Epithelial cell of proximal tubule (primary cell): ENCODE data around the gene GRWD1. TPM values are rescaled to one million over a fixed set of nuclear protein-coding genes. Genes with fewer than 3 reads are reported as not detected.

Source experiments
- DNase-seq: peaks from one replicate; pipeline ENCODE4 v3.0.0-alpha.2; 2011; ENCODE audit warnings: low read depth
- H3K4me3 ChIP-seq: 2 replicates; pipeline ENCODE4 v1.5.1; 2011; ENCODE audit warnings: low read depth, mild to moderate bottlenecking, low read length
- total RNA-seq: library from RNA; depleted of rRNA; stranded (reverse); fragments of >200 nt; gene quantifications from 2 replicates; pipeline ENCODE4 v1.2.3, GENCODE V29; 2015
- TF ChIP-seq, protein P1 (sequence below): conservative IDR thresholded peaks from 2 replicates; pipeline ENCODE4 v1.5.1; 2012; ENCODE audit warnings: low read depth, mild to moderate bottlenecking, low read length

Gene GRWD1
- total RNA-seq, 1 donor from 2014 or later: 51.2 TPM

DNA sequence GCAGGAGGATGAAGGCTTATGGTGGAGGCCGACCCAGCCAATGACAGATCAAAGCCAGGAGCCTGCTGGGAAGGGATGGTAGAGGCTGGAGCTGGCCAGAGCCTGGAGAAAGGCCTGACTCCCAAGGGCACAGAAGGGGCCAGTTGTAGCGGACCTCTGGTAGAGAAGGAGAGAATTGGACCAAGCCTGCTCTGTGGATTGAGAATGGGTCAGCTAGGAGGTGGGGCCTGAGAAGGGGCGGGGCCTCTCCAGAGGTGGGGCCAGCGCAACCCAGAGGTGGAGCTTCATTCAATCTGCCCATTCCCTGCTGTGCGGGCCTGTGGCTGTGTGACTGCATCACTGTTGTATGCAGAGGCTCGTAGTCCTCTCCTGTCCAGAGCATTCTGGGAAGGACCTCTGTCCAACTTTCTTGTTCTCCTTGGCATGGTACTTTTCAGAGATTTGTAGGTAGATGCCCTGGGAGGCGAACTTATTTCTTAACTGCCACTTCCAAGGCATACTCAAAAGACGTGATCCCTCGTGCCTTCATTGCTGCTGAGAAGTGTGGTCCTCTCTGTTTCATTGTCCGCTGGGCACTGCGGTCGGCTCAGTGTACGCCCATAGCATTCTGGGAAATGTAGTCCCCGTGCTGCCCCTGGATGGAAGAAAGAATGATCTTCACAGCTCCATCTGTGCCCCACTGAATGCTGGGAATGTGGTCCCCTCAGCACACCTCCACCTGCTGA, 45.6 kb upstream of the GRWD1 start:
- H3K4me3 ChIP-seq: no peak overlapping the region
- TF ChIP-seq, protein P1, sequence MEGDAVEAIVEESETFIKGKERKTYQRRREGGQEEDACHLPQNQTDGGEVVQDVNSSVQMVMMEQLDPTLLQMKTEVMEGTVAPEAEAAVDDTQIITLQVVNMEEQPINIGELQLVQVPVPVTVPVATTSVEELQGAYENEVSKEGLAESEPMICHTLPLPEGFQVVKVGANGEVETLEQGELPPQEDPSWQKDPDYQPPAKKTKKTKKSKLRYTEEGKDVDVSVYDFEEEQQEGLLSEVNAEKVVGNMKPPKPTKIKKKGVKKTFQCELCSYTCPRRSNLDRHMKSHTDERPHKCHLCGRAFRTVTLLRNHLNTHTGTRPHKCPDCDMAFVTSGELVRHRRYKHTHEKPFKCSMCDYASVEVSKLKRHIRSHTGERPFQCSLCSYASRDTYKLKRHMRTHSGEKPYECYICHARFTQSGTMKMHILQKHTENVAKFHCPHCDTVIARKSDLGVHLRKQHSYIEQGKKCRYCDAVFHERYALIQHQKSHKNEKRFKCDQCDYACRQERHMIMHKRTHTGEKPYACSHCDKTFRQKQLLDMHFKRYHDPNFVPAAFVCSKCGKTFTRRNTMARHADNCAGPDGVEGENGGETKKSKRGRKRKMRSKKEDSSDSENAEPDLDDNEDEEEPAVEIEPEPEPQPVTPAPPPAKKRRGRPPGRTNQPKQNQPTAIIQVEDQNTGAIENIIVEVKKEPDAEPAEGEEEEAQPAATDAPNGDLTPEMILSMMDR: no peak
- DNase-seq: no peak

DNA sequence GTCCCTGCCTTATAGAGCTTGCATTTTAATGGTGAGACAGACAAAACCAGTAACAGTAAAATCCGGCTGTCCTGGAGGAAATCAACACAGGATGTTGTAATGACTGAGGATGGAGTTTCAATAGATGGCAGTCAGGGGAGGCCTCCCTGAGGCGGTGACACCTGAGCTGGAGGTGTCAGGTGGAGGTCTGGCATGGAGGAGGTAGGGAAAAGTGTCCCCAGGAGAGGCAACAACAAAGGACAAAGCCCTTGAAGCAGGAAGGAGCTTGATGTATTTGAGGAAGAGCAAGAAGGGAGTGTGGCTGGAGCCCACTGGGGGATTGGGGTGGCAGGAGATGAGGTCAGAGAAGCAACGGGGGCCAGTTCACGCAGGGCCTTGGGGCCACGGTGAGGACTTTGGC, 44.5 kb upstream of the GRWD1 start:
- TF ChIP-seq, protein P1: no peak
- DNase-seq: no peak
- no peak overlapping the region for H3K4me3 ChIP-seq

DNA sequence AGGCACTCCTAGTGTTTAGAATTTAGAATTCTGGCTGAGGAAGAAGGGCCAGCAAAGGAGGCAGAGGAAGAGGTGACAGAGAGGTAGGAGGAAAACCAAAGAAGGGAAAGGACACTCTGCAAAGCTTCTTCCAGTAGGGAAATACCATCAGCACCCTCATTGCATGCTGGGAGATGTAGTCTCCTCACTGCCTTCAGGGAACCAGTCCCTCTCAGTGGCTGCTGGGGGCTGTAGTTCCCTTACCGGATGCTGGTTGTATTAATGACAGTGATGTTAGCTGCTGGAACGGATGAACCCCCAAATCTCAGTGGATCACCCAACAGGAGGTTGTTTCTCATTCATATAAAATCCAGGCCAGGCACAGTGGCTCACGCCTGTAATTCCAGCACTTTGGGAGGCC, 42.2 kb upstream of the GRWD1 start:
- H3K4me3 ChIP-seq: no peak overlapping the region

DNA sequence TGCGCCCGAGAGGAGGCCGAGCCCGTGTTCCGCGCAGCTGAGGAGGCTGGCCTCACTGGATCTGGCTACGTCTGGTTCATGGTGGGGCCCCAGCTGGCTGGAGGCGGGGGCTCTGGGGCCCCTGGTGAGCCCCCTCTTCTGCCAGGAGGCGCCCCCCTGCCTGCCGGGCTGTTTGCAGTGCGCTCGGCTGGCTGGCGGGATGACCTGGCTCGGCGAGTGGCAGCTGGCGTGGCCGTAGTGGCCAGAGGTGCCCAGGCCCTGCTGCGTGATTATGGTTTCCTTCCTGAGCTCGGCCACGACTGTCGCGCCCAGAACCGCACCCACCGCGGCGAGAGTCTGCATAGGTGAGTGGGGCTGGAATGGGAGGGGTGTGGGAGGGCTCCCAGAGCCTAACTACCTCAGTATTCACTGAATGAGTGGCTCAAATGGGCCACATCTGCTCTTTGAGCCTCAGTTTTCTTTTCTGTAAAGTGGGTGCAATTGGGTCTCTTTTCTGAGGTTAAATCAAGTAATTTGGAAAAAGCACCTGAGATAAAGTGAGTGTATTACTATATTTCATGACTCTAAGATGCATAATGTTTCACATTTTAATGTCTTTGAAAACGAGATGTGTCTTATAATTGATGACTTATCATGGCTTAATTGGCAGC, 40.6 kb upstream of the GRWD1 start:
- TF ChIP-seq, protein P1: no peak
- no peak for DNase-seq
- H3K4me3 ChIP-seq: no peak overlapping the region

More for the DNA sequence above, 42.2 kb upstream of the GRWD1 start:
- no peak for DNase-seq
- TF ChIP-seq, protein P1: no peak

- H3K4me3 ChIP-seq: no peak overlapping the region
- no peak for DNase-seq
- TF ChIP-seq, protein P1: no peak
Observed at GRCh38 chr19:48405850-48406249, 39.9 kb upstream of the GRWD1 start.

DNA sequence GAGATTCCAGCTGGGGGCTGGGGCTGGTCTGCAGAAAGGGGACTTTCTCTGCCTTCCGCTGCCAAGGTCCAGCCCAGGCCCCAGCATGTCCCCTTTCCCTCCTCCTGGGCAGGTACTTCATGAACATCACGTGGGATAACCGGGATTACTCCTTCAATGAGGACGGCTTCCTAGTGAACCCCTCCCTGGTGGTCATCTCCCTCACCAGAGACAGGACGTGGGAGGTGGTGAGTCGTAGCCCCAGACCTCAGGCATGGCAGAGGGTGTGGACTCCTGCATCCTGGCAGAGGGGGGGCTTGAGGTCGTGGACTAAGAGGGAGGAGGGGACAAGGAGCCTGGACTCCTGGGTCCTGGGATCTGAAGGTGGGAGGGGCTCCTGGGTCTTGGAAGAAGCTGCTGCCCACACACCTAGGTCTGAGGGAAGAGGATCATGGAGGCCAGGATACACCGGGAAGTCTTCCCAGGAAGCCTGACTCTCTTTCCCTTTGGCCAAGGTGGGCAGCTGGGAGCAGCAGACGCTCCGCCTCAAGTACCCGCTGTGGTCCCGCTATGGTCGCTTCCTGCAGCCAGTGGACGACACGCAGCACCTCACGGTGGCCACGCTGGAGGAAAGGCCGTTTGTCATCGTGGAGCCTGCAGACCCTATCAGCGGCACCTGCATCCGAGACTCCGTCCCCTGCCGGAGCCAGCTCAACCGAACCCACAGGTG, 31.8 kb upstream of the GRWD1 start:
- DNase-seq: no peak
- TF ChIP-seq, protein P1: no peak
- H3K4me3 ChIP-seq: peak overlapping the region; percentile 59
